GM18519 (cell line): ENCODE data around the gene DRD3.

Source experiments
- ATAC-seq: cut with Tn5 transposase; IDR thresholded peaks from one replicate; pipeline ENCODE4 v1.9.1; 2021; ENCODE audit warnings: mild to moderate bottlenecking, moderate library complexity; ENCODE audit not compliant: unreplicated experiment, low FRiP score

Gene DRD3

DNA sequence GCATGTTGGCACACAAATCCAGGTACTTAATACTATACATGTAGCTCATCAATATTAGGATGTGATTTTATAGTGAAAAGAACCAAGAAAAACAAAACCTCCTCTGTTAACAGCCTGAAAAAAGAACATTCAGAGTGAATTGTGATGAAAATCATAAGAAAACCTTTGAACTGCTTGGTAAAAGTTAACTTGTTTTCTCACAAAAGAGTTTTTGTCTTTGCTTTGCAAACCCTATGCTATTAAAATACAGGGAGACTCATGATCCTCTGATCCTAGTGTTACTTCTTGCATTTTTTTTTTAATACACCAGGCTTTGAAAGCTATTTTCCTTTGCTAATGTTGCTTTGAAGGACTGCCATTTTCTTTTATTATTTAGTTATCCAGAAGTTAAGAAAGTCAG, 98.7 kb downstream of the DRD3 start:
- no peak for ATAC-seq

DNA sequence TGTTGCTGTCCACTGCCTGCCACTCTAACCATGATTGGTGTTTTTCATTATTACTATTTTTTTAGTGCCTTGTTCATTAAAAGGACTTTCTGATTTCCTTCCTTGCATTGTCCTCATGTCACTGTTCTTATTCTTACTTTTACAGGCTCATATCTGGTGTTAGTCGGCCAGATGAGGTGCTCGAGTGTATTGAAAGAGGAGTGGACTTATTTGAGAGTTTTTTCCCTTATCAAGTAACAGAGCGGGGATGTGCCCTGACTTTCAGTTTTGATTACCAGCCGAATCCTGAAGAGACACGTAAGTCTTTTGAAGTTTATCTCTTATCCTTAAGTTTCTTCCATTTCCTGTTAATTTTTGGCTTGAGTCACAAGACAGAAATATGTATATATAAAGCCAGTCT, 99.1 kb downstream of the DRD3 start:
- no peak for ATAC-seq

DNA sequence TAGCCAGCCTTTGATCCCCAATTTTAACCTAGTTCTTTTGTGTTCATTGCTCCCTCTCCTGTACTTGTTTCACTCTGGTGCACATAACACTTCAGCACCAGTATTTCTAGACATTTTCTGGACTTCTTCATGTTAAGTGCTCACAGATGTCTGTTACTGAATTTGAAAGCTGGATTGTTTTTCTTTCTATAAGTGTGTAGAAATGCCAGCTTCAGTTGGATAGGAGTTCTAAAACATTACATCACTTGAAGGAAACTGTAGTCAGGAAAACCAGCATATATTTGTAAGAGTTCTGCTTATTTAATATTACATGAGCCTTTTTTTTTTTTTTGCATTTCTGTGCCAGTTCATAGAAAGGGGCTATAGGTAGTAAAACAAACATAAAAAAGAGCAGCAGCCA, 100.7 kb downstream of the DRD3 start:
- ATAC-seq: no peak
